ENCODE measurements around the gene TNFRSF6B.

DNA sequence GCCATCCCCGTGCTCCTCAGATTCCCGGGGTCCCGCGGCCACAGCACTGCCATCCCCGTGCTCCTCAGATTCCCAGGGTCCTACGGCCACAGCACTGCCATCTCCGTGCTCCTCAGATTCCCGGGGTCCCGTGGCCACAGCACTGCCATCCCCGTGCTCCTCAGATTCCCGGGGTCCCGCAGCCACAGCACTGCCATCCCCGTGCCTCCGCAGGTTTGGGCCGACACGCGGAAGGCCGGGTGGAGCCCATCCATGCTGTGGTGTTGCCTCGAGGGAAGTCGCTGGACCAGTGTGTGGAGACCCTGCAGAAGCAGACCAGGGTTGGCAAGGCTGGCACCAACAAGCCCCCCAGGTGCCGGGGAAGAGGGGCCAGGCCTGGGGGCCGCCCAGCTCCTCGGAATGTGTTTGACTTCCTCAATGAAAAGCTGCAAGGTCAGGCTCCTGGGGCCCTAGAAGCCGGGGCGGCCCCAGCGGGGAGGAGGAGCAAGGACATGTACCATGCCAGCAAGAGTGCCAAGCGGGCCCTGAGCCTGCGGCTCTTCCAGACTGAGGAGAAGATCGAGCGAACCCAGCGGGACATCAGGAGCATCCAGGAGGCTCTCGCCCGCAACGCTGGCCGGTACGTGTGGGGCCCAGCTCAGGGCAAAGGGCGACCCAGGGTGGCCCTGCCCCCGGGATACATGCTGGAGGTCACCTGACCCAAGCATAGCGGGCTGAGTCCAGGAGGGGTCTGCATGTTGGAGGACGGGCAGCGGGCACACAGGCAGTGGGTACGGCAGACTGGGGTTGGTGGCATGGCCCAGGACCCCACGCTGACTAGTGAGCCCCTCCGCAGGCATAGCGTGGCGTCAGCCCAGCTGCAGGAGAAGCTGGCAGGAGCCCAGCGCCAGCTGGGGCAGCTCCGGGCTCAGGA lies 38.8 kb downstream of the TNFRSF6B start:
- no peak for TF ChIP-seq ELF4 (IDR thresholded peaks at IDR 0.05)
- no peak for TF ChIP-seq ZNF384 (IDR thresholded peaks at IDR 0.05)
- no peak for TF ChIP-seq FOXM1 (IDR thresholded peaks at IDR 0.05; ENCODE audit: borderline replicate concordance)
- TF ChIP-seq CTBP1 (IDR thresholded peaks at IDR 0.05; ENCODE audit: borderline replicate concordance), result no peak
- no peak for TF ChIP-seq SP1 (IDR thresholded peaks at IDR 0.05)
- TF ChIP-seq LEF1 (IDR thresholded peaks at IDR 0.05; ENCODE audit: borderline replicate concordance), result no peak
- TF ChIP-seq ARNT (IDR thresholded peaks at IDR 0.05), result no peak
- no peak for TF ChIP-seq FOXA1 (IDR thresholded peaks at IDR 0.05)
- no peak for TF ChIP-seq FOXK2 (IDR thresholded peaks at IDR 0.05)
- TF ChIP-seq, protein P1, sequence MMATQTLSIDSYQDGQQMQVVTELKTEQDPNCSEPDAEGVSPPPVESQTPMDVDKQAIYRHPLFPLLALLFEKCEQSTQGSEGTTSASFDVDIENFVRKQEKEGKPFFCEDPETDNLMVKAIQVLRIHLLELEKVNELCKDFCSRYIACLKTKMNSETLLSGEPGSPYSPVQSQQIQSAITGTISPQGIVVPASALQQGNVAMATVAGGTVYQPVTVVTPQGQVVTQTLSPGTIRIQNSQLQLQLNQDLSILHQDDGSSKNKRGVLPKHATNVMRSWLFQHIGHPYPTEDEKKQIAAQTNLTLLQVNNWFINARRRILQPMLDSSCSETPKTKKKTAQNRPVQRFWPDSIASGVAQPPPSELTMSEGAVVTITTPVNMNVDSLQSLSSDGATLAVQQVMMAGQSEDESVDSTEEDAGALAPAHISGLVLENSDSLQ (IDR thresholded peaks at IDR 0.05), result no peak
- no peak for TF ChIP-seq NFRKB (IDR thresholded peaks at IDR 0.05)
- no peak for TF ChIP-seq BHLHE40 (IDR thresholded peaks at IDR 0.05; ENCODE audit: borderline replicate concordance)
- no peak for TF ChIP-seq TARDBP (IDR thresholded peaks at IDR 0.05)

All from HEK293T (cell line).